A549 (cell line): Measurements from ENCODE around the gene CCDC40. TPM values are rescaled to one million over a fixed set of nuclear protein-coding genes. Genes with fewer than 3 reads are reported as not detected.

Experiments used
- ATAC-seq, 2 experiments: fragments of 200-7000 bp in 1 of 2; fragments of >200 bp in 1 of 2; cut with Nextera tagmentation in 1 of 2; cut with Tn5 transposase in 1 of 2; 3 replicates each; pipeline versions ENCODE4 v1.8.0 to v1.9.1; 2018 to 2020; ENCODE audit warnings: mild to moderate bottlenecking in 1 of 2, moderate library complexity in 1 of 2
- CTCF ChIA-PET: fragments of 300-600 bp; sonication (Branson Sonifier 250); formaldehyde crosslinking; extraction: SDS; loops from one replicate; lab custom pipeline; 2021; ENCODE audit warnings: antibody characterized with exemption, inconsistent platforms; lab: Yijun Ruan, JAX
- POLR2A ChIA-PET: fragments of 350-600 bp; formaldehyde crosslinking; extraction: SDS; loops from one replicate; lab custom pipeline; 2021; ENCODE audit warnings: antibody characterized with exemption, inconsistent platforms; lab: Yijun Ruan, JAX
- DNase-seq, 2 experiments: peaks; one replicate each; pipeline versions ENCODE4 v3.0.0 to v3.0.0-alpha.2; 2011 to 2016; ENCODE audit warnings: low read depth in 1 of 2, low spot score in 1 of 2
- FAIRE-seq: peaks from 2 replicates; lab custom pipeline; 2011; peaks lifted over from hg19 to GRCh38; lab: Jason Lieb, UNC
- H3K27ac ChIP-seq, 2 experiments: fragments of >200 bp; sonication (Bioruptor Twin); formaldehyde crosslinking; 3 replicates each; pipeline ENCODE4 v1.5.1; 2016 to 2017
- H3K4me1 ChIP-seq: fragments of >200 bp; sonication (Bioruptor Twin); formaldehyde crosslinking; 3 replicates; pipeline ENCODE4 v1.6.1; 2016
- H3K4me2 ChIP-seq: fragments of >200 bp; sonication (Bioruptor Twin); formaldehyde crosslinking; 3 replicates; pipeline ENCODE4 v1.6.1; 2016
- H3K4me3 ChIP-seq: fragments of >200 bp; sonication (Bioruptor Twin); formaldehyde crosslinking; 3 replicates; pipeline ENCODE4 v1.5.1; 2016
- H3K9me3 ChIP-seq: fragments of >200 bp; sonication (Bioruptor Twin); formaldehyde crosslinking; 3 replicates; pipeline ENCODE4 v1.6.1; 2016
- ATOH8 ChIP-seq: fragments of 250-450 bp; sonication (Bioruptor Pico); IDR thresholded peaks from 2 replicates; pipeline ENCODE4 v1.5.0; 2020; ENCODE audit warnings: low read depth, mild to moderate bottlenecking, moderate library complexity
- BHLHE40 ChIP-seq: IDR thresholded peaks from 2 replicates; pipeline ENCODE4 v1.6.1; 2012; ENCODE audit warnings: low read depth, low read length, inconsistent platforms
- CBX8 ChIP-seq: fragments of 200-600 bp; sonication (generic); IDR thresholded peaks from 2 replicates; pipeline ENCODE4 v1.6.1; 2016
- ELK1 ChIP-seq: fragments of 150-350 bp; IDR thresholded peaks from 2 replicates; pipeline ENCODE4 v1.6.1; 2014; ENCODE audit warnings: low read depth, mild to moderate bottlenecking, low read length
- ESRRA ChIP-seq: fragments of 150-350 bp; IDR thresholded peaks from 2 replicates; pipeline ENCODE4 v1.6.1; 2014; ENCODE audit warnings: mild to moderate bottlenecking, low read length, borderline replicate concordance
- GATA3 ChIP-seq: IDR thresholded peaks from 2 replicates; pipeline ENCODE4 v1.6.1; 2012; ENCODE audit warnings: borderline replicate concordance
- HES2 ChIP-seq: fragments of >200 bp; sonication (Bioruptor Twin); formaldehyde crosslinking; IDR thresholded peaks from 2 replicates; pipeline ENCODE4 v1.6.1; 2016
- HMGXB4 ChIP-seq: fragments of 250-450 bp; sonication (Bioruptor Pico); IDR thresholded peaks from 2 replicates; pipeline ENCODE4 v1.5.0; 2021; ENCODE audit warnings: mild to moderate bottlenecking, moderate library complexity, borderline replicate concordance
- HOXA7 ChIP-seq: fragments of 250-450 bp; sonication (Bioruptor Pico); IDR thresholded peaks from 2 replicates; pipeline ENCODE4 v1.5.0; 2020; ENCODE audit warnings: mild to moderate bottlenecking, moderate library complexity
- HOXB13 ChIP-seq: fragments of 250-450 bp; sonication (Bioruptor Pico); IDR thresholded peaks from 2 replicates; pipeline ENCODE4 v1.5.0; 2020; ENCODE audit warnings: low read depth, mild to moderate bottlenecking, moderate library complexity
- HOXB5 ChIP-seq: fragments of 250-450 bp; sonication (Bioruptor Pico); IDR thresholded peaks from 2 replicates; pipeline ENCODE4 v1.5.0; 2020; ENCODE audit warnings: mild to moderate bottlenecking, moderate library complexity
- MAZ ChIP-seq: fragments of 150-350 bp; IDR thresholded peaks from 2 replicates; pipeline ENCODE4 v1.6.1; 2014; ENCODE audit warnings: antibody characterized with exemption, low read depth, low read length, borderline replicate concordance
- MYC ChIP-seq: IDR thresholded peaks from 2 replicates; pipeline ENCODE4 v1.6.1; 2012; ENCODE audit warnings: mild to moderate bottlenecking, inconsistent platforms, low read length, improper control_type of control experiment, borderline replicate concordance
- NPAS2 ChIP-seq: fragments of 250-450 bp; sonication (Bioruptor Pico); IDR thresholded peaks from 2 replicates; pipeline ENCODE4 v1.8.0; 2022; ENCODE audit warnings: mild to moderate bottlenecking, moderate library complexity, borderline replicate concordance
- POLR2A ChIP-seq: IDR thresholded peaks from 2 replicates; pipeline ENCODE4 v1.6.1; 2012; ENCODE audit warnings: mild to moderate bottlenecking, low read length
- SREBF2 ChIP-seq: fragments of 450-650 bp; IDR thresholded peaks from 2 replicates; pipeline ENCODE4 v1.6.1; 2014; ENCODE audit warnings: mild to moderate bottlenecking, moderate library complexity
- USF2 ChIP-seq: fragments of 450-650 bp; IDR thresholded peaks from 2 replicates; pipeline ENCODE4 v1.6.1; 2014; ENCODE audit warnings: antibody characterized with exemption
- WGBS: methylation state at CpG from one replicate; pipeline ENCODE4 v1.1.6; 2017; ENCODE audit errors: missing lambda C conversion rate; 5-methylcytosine and 5-hydroxymethylcytosine counted together
- polyA plus RNA-seq, 4 experiments: library from polyadenylated mRNA; depleted of rRNA in 3 of 4; stranded (reverse); fragments of >200 nt; fragmentation: RNase III in 1 of 4; extraction: RNeasy Plus Mini Kit Qiagen cat#74134 plus additional on column Dnase treatment in 1 of 4; gene quantifications; 2 replicates in 3 of 4; 3 replicates in 1 of 4; pipeline ENCODE4 v1.2.3, GENCODE V29; 2011 to 2017

CCDC40 gene
- polyA plus RNA-seq, 2 of the 4 experiments (the other 2 are of a cell fraction): 5.9 to 11.3 TPM

- FAIRE-seq (no peak), DNase-seq (no peak), ATAC-seq (no peak)
- TF ChIP-seq POLR2A (no peak), USF2 (no peak), HOXA7 (no peak)
- H3K9me3 ChIP-seq: no peaks in the 10 kb centered on the region
- ChIA-PET CTCF (interaction anchor here (0.6 to 2.0 kb wide), 8 partner anchors 8 to 306 kb away, joined by 3 to 9 read pairs (median 4); no protein-coding TSS in a partner anchor), POLR2A (interaction anchor here (1.1 kb wide), 1 partner anchor 36 kb away, joined by 3 read pairs; no protein-coding TSS in a partner anchor)
- H3K27ac ChIP-seq: no peak overlapping the region
- H3K4me3 ChIP-seq: no peak overlapping the region
- H3K4me1 ChIP-seq: peaks cover 11% of the 10 kb centered on the region
- WGBS: 78% methylated on average over 26 of the region's 26 CpGs
- no peak overlapping the region for H3K4me2 ChIP-seq
Observed at GRCh38 chr17:80104321-80104955, 68.0 kb downstream of the CCDC40 start.

- H3K4me1 ChIP-seq: peaks cover 11% of the 10 kb centered on the region
Observed at GRCh38 chr17:80104956-80105375, 68.5 kb downstream of the CCDC40 start.

GRCh38 chr17:80105762-80106161 is 69.3 kb downstream of the CCDC40 start:
- no peaks in the 10 kb centered on the region for H3K9me3 ChIP-seq
- no peak for DNase-seq
- ChIA-PET POLR2A (no interaction called here), CTCF (interaction anchor here (0.5 to 2.0 kb wide), 5 partner anchors 23 to 148 kb away, joined by 3 to 9 read pairs (median 5); no protein-coding TSS in a partner anchor)
- WGBS: 92% methylated on average over 29 of the region's 29 CpGs
- no peak overlapping the region for H3K4me2 ChIP-seq
- ATAC-seq: no peak
- H3K4me3 ChIP-seq: no peak overlapping the region
- H3K4me1 ChIP-seq: peaks cover 8% of the 10 kb centered on the region
- no peak overlapping the region for H3K27ac ChIP-seq
- TF ChIP-seq CBX8 (no peak), MAZ (no peak), HOXA7 (no peak), HMGXB4 (no peak), ELK1 (no peak), HOXB13 (no peak), HOXB5 (CRISPR knock-in tag) (no peak), NPAS2 (CRISPR knock-in tag) (no peak), GATA3 (no peak)
- FAIRE-seq: no peak

More at GRCh38 chr17:80104956-80105375, 68.5 kb downstream of the CCDC40 start:
- CTCF ChIA-PET: interaction anchor here (1.1 to 2.0 kb wide), 6 partner anchors 8 to 148 kb away, joined by 3 to 9 read pairs (median 6); no protein-coding TSS in a partner anchor
- H3K27ac ChIP-seq: no peak overlapping the region
- no peak overlapping the region for H3K4me3 ChIP-seq
- no peak for TF ChIP-seq MYC
- TF ChIP-seq BHLHE40: no peak
- TF ChIP-seq ESRRA: no peak
- no peak for TF ChIP-seq HOXB5 (CRISPR knock-in tag)
- no peak for TF ChIP-seq HES2
- no peak for TF ChIP-seq SREBF2
- TF ChIP-seq GATA3: no peak
- TF ChIP-seq ATOH8 (CRISPR knock-in tag): no peak
- H3K9me3 ChIP-seq: no peaks in the 10 kb centered on the region
- POLR2A ChIA-PET: interaction anchor here (1.1 kb wide), 1 partner anchor 35 kb away, joined by 3 read pairs; no protein-coding TSS in a partner anchor
- DNase-seq (no peak), FAIRE-seq (no peak), ATAC-seq (no peak)
- no peak overlapping the region for H3K4me2 ChIP-seq
- 88% methylated on average over 18 of the region's 18 CpGs for WGBS
